A673 (cell line): ENCODE measurements around the gene KCNIP2.

Source experiments
- EZH2 ChIP-seq: fragments of 200-600 bp; sonication (generic); IDR thresholded peaks from 2 replicates; pipeline ENCODE4 v1.6.1; 2017; ENCODE audit warnings: borderline replicate concordance, low read depth, mild to moderate bottlenecking, mixed read lengths, antibody characterized with exemption, low read length; ENCODE audit not compliant: poor library complexity, severe bottlenecking
- TF ChIP-seq, protein P1 (sequence below): fragments of 300-800, 200-600 bp; sonication (generic); conservative IDR thresholded peaks from 2 replicates; pipeline ENCODE4 v1.5.1; 2017; ENCODE audit warnings: low read depth, mild to moderate bottlenecking, antibody characterized with exemption, low read length, moderate library complexity, mixed read lengths

- TF ChIP-seq, protein P1, sequence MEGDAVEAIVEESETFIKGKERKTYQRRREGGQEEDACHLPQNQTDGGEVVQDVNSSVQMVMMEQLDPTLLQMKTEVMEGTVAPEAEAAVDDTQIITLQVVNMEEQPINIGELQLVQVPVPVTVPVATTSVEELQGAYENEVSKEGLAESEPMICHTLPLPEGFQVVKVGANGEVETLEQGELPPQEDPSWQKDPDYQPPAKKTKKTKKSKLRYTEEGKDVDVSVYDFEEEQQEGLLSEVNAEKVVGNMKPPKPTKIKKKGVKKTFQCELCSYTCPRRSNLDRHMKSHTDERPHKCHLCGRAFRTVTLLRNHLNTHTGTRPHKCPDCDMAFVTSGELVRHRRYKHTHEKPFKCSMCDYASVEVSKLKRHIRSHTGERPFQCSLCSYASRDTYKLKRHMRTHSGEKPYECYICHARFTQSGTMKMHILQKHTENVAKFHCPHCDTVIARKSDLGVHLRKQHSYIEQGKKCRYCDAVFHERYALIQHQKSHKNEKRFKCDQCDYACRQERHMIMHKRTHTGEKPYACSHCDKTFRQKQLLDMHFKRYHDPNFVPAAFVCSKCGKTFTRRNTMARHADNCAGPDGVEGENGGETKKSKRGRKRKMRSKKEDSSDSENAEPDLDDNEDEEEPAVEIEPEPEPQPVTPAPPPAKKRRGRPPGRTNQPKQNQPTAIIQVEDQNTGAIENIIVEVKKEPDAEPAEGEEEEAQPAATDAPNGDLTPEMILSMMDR, result no peak
- TF ChIP-seq EZH2, result no peak
Observed at GRCh38 chr10:101782811-101783735, 60.5 kb downstream of the KCNIP2 start, which contains the start of gene NPM3.
